ENCODE measurements around the gene SOAT2. TPM values are rescaled to one million over a fixed set of nuclear protein-coding genes. Genes with fewer than 3 reads are reported as not detected.

SOAT2 gene
- total RNA-seq, 1 experiment from 2014 or later: not detected

DNA sequence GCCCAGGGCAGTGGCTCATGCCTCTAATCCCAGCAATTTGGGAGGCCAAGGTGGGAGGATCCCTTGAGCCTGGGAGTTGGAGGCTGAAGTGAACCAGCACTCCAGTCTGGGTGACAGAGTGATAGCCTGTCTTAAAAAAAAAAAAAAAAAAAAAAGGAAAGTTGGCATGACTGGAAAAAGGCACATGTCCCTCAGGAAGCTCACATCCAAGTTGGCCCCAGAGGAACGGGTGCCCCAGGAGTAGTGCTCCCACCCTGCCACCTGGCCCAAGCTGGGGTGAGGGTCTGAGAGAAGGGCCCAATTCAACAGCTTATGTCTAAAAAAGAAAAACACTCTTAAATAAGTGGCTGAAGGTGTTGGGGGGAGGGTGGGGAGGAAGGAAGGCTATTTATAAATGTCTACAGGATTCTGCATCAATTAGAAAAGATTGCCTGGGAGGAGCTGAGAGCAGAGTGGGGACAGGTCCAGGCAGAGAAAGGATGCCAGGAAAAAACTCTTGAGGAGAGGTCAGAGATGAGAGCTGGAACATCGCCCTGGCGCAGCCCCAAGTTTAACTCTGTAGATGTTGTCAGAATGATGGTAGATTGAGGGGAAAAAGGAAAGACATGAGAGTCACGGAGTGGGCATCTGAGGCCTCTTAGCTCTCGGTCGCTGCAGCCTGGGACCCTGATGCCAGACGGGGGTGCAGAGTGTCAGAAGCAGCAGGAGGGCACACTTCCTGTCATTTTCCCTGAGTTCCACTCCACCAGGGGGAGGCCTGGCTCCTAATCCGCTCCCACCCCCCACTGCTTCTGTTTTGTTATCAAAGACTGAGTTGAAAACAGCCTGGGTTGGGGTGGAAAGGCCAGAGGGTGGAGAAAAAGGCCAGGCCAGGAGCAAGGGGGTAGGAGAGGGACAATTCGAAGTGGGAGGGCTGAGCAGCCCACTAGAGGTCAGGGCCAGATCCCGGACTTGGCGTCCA lies 31.4 kb upstream of the SOAT2 start:
- Histone ChIP-seq H3K18ac (ENCODE audit: insufficient read length, low read depth, low read length) (no peak overlapping the region), H3K4me2 (ENCODE audit: insufficient read depth, insufficient read length, low read length) (no peak overlapping the region), H3K9me3 (ENCODE audit: control insufficient read depth, low read depth, low read length) (no peaks in the 10 kb centered on the region), H3K27me3 (ENCODE audit: insufficient read depth, low read length) (no peaks in the 10 kb centered on the region), H4K8ac (replicated peaks; ENCODE audit: insufficient read length, low read depth, low read length) (no peak overlapping the region), H3K23ac (ENCODE audit: insufficient read length, low read depth, low read length) (no peak overlapping the region), H4K20me1 (ENCODE audit: control insufficient read depth, insufficient read depth, insufficient read length) (no peaks in the 10 kb centered on the region), H2BK120ac (ENCODE audit: low read depth, low read length, poor library complexity, severe bottlenecking) (no peak overlapping the region), H3T11ph (ENCODE audit: low read length) (no peak overlapping the region), H2BK20ac (ENCODE audit: low read depth, low read length, poor library complexity, severe bottlenecking) (no peak overlapping the region), H2BK12ac (ENCODE audit: insufficient read length, low read depth, low read length) (no peak overlapping the region), H3K79me2 (ENCODE audit: insufficient read depth, low read length) (no peaks in the 10 kb centered on the region), H3K9ac (ENCODE audit: extremely low read depth, insufficient read length, low read length) (no peak overlapping the region), H3K14ac (ENCODE audit: insufficient read depth, low read length) (no peak overlapping the region), H2AFZ (ENCODE audit: low read length) (no peak overlapping the region), H4K91ac (ENCODE audit: insufficient read length, low read depth, low read length) (no peak overlapping the region), H2BK5ac (ENCODE audit: insufficient read length, low read length) (no peak overlapping the region), H3K79me1 (ENCODE audit: insufficient read depth, low read depth, low read length, poor library complexity, severe bottlenecking) (no peaks in the 10 kb centered on the region), H3K27ac (ENCODE audit: insufficient read length, low read depth, low read length) (no peak overlapping the region), H3K4ac (ENCODE audit: low read depth, low read length) (no peak overlapping the region), H4K5ac (ENCODE audit: insufficient read length, low read depth, low read length) (no peak overlapping the region), H3K56ac (ENCODE audit: insufficient read length, low read depth, low read length) (no peak overlapping the region), H2AK5ac (ENCODE audit: insufficient read length, low read length) (no peak overlapping the region), H3K23me2 (ENCODE audit: insufficient read length, low read depth, low read length, poor library complexity, severe bottlenecking) (no peaks in the 10 kb centered on the region), H3K4me1 (ENCODE audit: insufficient read depth, low read length) (peaks cover 3% of the 10 kb centered on the region; the same call in 1 of the 2 replicates), H2BK15ac (ENCODE audit: low read depth, low read length) (no peak overlapping the region)
- Mint-ChIP-seq H3K4me1 (peaks cover 40 to 46% of the 10 kb centered on the region in 2 experiments), H3K4me3 (peak overlapping the region in 1 of 2 experiments; percentile 19; a peak in 1 of 5 replicates), H3K9me3 (no peaks in the 10 kb centered on the region), H3K27me3 (ENCODE audit: low read depth) (peaks cover 5% of the 10 kb centered on the region), H3K27ac (peak overlapping the region in 2 of 3 experiments; percentile 47 to 53; a peak in 2 of 7 replicates), H3K36me3 (ENCODE audit: insufficient read depth in 1 of 3, low read depth in 3 of 3) (peaks cover 12 to 37% (median 29%) of the 10 kb centered on the region in 3 experiments)
- WGBS (ENCODE audit: extremely low coverage, insufficient read length, low lambda C conversion rate): no CpG with 5 or more reads among the region's 11 CpGs
- peak; percentile 34 for DNase-seq
- TF ChIP-seq, protein P1, sequence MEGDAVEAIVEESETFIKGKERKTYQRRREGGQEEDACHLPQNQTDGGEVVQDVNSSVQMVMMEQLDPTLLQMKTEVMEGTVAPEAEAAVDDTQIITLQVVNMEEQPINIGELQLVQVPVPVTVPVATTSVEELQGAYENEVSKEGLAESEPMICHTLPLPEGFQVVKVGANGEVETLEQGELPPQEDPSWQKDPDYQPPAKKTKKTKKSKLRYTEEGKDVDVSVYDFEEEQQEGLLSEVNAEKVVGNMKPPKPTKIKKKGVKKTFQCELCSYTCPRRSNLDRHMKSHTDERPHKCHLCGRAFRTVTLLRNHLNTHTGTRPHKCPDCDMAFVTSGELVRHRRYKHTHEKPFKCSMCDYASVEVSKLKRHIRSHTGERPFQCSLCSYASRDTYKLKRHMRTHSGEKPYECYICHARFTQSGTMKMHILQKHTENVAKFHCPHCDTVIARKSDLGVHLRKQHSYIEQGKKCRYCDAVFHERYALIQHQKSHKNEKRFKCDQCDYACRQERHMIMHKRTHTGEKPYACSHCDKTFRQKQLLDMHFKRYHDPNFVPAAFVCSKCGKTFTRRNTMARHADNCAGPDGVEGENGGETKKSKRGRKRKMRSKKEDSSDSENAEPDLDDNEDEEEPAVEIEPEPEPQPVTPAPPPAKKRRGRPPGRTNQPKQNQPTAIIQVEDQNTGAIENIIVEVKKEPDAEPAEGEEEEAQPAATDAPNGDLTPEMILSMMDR (conservative IDR thresholded peaks at IDR 0.05): peak; percentile 49; the same call in 2 of the 3 replicates

Data from H9 (cell line).